Ecto neural progenitor cell (in vitro differentiated cells): Measurements from ENCODE around the gene GPX4.

Experiments
- DNase-seq: peaks from one replicate; pipeline ENCODE4 v3.0.0-alpha.2; 2018; ENCODE audit warnings: low spot score

Gene GPX4

DNA sequence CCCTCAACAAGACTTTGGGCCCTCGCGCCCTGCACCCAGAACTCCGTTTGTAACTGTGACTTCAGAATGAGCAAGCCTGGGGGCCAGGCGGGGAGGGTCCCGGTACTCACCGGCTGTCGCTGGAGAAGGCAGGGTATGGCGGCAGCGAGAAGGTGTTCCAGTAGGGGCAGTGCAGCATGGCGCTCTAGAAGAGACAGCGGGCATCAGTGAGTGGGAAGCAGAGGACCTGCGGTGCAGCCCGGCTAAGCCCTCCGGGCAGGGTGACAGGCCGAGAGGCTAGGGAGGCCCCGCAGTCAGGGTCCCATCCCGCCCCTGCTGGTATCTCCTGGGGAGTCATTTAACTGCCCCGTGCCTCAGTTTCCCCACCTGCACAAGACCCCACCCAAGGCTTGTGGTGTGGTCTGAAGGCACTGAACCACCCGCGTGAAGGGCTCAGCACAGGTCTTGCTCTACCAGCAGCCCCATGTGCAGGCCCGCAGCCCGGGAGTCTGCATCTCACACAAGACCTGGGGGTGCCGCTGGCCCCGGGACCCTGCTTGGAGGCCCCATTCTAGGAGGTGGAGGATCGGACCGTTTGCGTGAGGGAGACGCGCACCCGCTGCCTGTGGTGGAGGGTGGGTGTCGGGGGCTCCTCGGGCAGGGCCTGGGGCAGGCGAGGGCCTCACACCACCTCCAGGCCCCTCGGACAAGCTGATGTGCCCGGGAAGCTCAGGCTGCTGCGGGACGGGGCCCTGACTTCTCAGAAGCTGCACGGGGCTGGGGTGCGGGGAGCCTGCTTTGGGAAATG is 45.7 kb downstream of the GPX4 start:
- DNase-seq, result no peak

DNA sequence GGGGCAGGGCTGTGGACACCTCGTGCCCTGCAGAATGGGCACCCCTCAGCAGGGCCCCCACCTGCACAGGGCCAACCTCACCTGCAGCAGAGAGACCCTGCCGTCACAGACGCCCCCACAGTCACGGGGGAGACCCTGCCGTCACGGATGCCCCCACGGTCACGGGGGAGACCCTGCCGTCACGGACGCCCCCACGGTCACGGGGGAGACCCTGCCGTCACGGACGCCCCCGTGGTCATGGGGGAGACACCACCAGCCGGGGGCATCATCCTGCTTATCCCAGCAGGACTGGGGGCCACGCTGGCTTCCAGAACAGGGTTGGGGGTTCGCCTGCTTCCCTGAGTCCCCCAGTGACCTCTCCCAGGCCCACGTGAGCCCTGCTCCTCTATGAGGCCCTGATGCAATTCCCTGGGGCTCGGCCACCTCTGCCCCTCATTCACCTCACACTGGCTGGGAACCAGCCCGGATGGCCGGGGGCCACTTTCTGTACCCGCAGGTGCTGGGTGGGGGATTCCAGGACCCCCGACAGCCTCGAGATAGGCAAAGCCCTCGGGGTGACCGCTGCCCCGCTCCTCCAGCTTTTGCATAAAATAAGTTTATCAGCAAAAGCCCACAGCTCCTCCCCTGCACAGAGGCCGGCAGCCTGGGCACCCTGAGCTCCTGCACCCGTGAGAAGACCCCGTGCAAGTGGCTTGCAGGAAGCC is 46.7 kb downstream of the GPX4 start:
- DNase-seq, result no peak

DNA sequence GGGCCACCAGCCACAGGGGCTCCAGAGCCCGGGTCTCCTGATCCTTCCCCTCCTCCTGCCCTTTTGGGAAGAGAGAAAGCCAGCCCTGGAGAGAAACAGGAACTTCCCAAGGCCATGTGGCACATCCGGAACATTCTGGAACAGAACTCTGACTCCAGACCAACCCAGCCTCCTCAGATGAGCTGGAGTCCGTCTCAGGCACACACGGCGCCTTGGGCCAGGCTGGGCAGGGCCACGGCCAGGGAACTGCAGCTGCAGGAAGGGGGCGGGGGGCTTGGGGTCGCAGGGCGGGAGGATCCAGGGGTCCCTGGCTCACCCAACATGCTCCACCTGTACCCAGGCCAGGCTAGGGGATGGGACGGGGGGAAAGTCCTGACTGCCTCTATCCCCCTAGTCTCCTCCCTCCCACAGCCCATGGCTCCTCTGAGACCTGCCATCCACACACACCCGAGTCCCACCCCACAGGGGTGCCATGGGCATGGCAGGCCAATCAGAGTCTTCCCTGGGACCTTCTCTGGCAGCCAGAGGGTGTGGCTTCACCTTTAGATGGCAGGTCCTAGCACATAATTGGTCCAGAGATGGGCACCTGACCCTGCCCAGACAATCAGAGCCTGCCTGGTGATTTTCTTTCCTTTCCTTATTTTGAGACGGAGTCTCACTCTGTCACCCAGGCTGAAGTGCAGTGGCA is 47.4 kb downstream of the GPX4 start:
- DNase-seq, result no peak

DNA sequence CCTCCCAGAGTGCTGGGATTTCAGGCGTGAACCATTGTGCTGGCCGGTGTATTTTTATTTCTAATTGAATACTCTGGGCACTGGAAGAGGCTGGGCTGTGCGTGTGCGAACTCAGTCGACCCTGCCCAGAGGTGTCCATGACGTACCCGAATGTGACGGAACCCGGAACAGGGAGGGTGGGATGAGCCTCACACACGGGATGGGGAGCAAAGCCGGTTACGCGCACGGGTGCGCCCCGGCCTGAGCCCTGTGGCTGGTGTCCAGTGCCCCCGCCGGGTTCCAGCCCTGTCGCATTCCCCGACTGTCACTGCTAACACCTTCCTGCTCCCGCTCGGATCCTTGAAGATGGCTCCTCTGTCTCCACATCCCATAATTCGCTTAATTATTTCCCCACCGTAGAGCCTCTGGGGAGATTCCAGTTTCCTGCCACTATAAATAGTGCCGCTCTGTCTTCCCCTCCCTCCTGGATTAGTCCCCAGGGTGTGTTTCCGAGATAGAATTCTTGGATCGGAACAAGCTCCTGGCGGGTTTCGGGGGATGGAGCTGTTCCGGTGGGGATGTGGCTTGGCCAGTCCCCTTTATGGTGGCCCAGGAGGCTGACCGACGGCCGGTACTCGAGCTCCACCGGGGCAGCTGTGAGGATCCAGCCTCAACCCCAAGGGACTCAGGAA is 48.3 kb downstream of the GPX4 start:
- no peak for DNase-seq

DNA sequence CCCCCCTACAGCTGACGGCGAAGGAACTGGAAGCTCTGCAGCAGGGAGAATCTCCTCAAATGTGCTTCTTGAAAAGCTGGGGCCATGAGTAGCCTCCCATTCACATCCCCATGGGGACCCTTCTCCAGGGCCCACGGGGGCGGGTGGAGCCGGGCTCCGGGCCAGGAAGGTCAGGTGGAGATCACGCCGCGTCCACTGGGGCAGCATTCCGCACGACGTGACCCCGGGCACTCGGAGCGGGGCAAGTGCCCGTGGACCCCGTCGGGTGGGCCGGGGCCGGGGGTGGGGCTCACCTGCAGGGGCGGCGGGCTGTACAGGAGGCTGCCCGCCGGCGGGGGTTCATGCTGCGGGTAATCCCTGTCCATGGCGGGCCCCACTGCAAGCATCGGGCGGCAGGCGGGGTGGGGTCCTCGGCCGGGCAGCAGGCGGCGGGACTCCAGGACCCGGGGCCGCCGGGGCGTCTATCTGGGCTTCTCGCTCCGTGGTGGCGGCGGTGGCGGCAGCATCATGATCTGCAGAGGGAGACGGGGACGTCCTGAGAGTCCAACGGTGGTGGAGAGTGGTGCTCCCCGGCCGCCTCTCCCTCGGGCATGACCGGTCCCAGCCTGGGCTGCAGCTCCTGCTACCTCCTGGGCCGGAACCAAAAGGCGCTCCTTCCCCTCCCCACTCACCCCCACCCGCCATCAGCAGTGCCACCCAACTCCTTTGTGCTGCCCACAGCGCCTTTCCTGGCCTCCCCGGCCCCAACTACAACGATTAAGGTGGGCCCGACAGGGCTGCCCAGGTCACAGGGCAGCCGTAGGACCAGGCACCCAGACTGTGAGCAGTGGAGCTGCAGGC is 50.3 kb downstream of the GPX4 start:
- no peak for DNase-seq

- DNase-seq, result no peak
Measured at GRCh38 chr19:1154731-1155351, 51.0 kb downstream of the GPX4 start.

DNA sequence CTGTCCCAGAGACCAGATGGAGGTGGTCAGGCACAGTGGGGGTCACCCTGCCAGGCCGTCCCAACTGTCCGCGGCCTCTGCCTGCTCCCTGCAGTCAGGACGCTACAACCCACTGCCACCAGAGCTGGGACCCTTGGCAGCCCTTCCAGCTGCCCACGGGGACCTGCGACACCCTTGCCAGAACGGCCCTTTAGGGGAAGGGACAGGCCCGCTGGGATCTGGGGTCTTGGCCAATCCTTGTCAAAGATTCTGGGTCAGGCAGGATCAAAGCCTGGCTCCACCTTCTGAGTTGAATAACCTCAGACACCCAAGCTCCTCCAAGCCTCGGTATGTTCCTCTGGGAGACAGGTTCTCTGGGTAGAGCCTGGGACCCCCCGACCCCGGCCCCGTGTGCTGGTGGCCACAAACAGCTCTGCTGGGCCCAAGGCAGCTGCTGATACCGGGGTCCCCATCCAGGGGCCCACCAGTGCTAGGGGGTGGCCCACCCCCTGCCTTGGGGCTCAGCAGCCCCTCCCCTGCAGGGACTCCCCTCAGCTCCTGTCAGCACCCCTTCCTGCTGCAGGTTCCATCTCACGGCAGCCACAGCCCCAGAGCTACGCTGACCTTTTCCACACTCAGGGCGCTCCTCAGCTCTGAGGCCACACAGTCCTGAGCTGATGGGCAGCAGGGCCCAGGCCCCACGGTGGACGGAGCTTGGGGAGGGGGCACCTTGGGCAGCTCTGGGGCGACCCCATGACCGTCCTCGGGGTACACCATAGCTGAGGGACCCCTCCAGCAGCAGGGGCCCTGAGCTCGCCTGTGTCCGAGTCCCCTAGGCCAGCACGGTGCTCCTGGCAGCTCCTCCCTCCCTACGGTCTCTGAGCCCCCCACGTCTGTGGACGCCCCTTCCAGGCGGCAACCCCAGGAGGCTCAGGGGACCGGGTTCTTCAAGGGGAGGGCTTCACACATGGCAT is 51.8 kb downstream of the GPX4 start:
- no peak for DNase-seq
